ENCODE data around the gene DRAM1.

Gene DRAM1

DNA sequence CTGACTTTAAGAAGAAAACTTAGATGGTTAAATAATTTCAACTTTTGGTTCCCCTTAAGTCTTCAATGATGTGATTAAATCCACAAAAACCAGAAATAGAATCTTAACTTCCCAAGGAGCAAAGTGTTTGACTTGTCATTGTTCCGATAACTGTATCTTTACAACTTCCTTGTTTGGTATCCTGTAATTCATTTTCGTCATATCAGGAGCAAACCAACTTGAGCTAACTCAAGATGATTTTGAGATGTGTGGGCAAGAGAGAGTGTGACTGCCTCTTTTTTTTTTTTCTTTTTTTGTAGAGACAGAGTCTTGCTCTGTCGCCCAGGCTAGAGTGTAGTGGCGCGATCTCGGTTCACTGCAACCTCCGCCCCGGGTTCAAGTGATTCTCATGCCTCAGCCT is 25.3 kb downstream of the DRAM1 start:
- no peak overlapping the region for H2BK5ac ChIP-seq (ENCODE audit: low read depth, low read length, poor library complexity, severe bottlenecking)
- H3K23ac ChIP-seq (ENCODE audit: low read length in 2 of 2): no peak overlapping the region
- H3K18ac ChIP-seq (ENCODE audit: low read depth in 1 of 2, low read length in 2 of 2): no peak overlapping the region
- H2AFZ ChIP-seq (ENCODE audit: low read depth, low read length): no peak overlapping the region
- H3K36me3 ChIP-seq (ENCODE audit: control insufficient read depth in 1 of 2, insufficient read depth in 2 of 2, low read depth in 1 of 2, low read length in 2 of 2): peaks cover 21 to 73% of the 10 kb centered on the region in 2 experiments
- 93% methylated on average over 7 of the region's 8 CpGs for WGBS
- no peak overlapping the region for H2BK12ac ChIP-seq (ENCODE audit: low read length in 2 of 2)
- no peaks in the 10 kb centered on the region for H3K9me3 ChIP-seq (ENCODE audit: control insufficient read depth, low read length)
- H3K4me1 ChIP-seq (ENCODE audit: control insufficient read depth, insufficient read depth, low read depth, low read length): no peaks in the 10 kb centered on the region
- H2AK5ac ChIP-seq (ENCODE audit: low read length, severe bottlenecking): no peak overlapping the region
- no peak overlapping the region for H3K4me3 ChIP-seq (ENCODE audit: insufficient read depth in 1 of 2, low read depth in 1 of 2, low read length in 2 of 2)
- no peak overlapping the region for H3K4me2 ChIP-seq (ENCODE audit: low read length, poor library complexity, severe bottlenecking)
- no peak overlapping the region for H4K8ac ChIP-seq (ENCODE audit: low read length)
- no peak overlapping the region for H3K14ac ChIP-seq (ENCODE audit: low read length in 2 of 2)
- no peak overlapping the region for H2BK120ac ChIP-seq (ENCODE audit: low read depth, low read length)
- H3K27ac ChIP-seq (ENCODE audit: low read length, poor library complexity, severe bottlenecking): no peak overlapping the region
- H3K79me1 ChIP-seq (replicated peaks; ENCODE audit: low read length, poor library complexity, severe bottlenecking): peaks cover 22% of the 10 kb centered on the region
- no peak overlapping the region for H3K9ac ChIP-seq (ENCODE audit: low read length)
- H3K27me3 ChIP-seq (ENCODE audit: control insufficient read depth in 1 of 2, insufficient read depth in 1 of 2, low read length in 2 of 2): no peaks in the 10 kb centered on the region
- no peak overlapping the region for H3K4ac ChIP-seq (ENCODE audit: low read depth in 1 of 2, low read length in 2 of 2)
- H4K91ac ChIP-seq (ENCODE audit: low read length): no peak overlapping the region
- no peak overlapping the region for H2BK15ac ChIP-seq (ENCODE audit: low read depth, poor library complexity, severe bottlenecking)
- no peak for DNase-seq

DNA sequence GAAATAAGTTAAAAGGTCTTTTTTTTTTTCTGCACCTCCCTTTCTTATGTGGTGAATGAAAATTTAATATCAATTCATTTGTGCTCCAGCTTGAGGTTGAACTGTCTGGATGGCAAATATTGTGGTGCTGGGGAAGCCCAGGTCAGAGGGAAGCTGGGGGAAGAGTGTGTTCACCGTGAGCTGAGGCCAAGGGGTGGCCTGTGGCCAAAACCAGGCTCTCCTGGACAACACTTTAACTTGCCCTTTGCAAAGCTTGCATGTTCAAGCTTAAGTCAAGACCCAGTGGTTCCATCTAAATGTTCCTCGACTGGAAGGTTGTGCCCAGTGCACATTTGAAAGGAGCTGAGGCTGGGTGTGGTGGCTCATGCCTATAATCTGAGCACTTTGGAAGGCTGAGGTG is 28.8 kb downstream of the DRAM1 start:
- H3K4me3 ChIP-seq (ENCODE audit: insufficient read depth in 1 of 2, low read depth in 1 of 2, low read length in 2 of 2): no peak overlapping the region
- H3K18ac ChIP-seq (ENCODE audit: low read depth in 1 of 2, low read length in 2 of 2): no peak overlapping the region

DNA sequence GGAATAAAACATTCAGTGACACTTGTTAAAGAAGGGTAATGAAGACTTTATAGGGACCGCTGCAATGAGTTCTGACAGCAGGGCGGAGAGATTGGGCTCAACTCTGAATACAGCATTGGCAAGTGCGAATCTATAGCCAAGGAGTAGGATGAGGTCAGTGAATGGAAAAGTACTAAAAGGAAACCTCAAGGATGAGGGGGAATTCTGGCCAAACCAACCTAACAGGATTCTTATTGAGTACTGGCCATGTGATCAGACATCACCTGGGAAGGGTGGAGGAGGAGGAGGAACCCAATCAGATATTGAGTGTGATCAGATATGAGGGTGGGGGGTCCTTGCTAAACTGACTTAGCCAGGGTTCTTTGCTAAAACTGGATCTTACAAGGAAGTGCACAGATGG is 31.0 kb downstream of the DRAM1 start:
- no peak overlapping the region for H2BK120ac ChIP-seq (ENCODE audit: low read depth, low read length)
- H3K9me3 ChIP-seq (ENCODE audit: control insufficient read depth, low read length): no peaks in the 10 kb centered on the region
- H3K23ac ChIP-seq (ENCODE audit: low read length in 2 of 2): no peak overlapping the region
- H3K4me1 ChIP-seq (ENCODE audit: control insufficient read depth, insufficient read depth, low read depth, low read length): no peaks in the 10 kb centered on the region
- no peaks in the 10 kb centered on the region for H3K27me3 ChIP-seq (ENCODE audit: control insufficient read depth in 1 of 2, insufficient read depth in 1 of 2, low read length in 2 of 2)
- no peak overlapping the region for H2BK15ac ChIP-seq (ENCODE audit: low read depth, poor library complexity, severe bottlenecking)
- peaks cover 22% of the 10 kb centered on the region for H3K79me1 ChIP-seq (replicated peaks; ENCODE audit: low read length, poor library complexity, severe bottlenecking)
- H3K4ac ChIP-seq (ENCODE audit: low read depth in 1 of 2, low read length in 2 of 2): no peak overlapping the region
- WGBS: 97% methylated on average over 3 of the region's 3 CpGs
- no peak overlapping the region for H3K27ac ChIP-seq (ENCODE audit: low read length, poor library complexity, severe bottlenecking)
- no peak overlapping the region for H3K9ac ChIP-seq (ENCODE audit: low read length)
- no peak overlapping the region for H2BK12ac ChIP-seq (ENCODE audit: low read length in 2 of 2)
- no peak overlapping the region for H3K4me2 ChIP-seq (ENCODE audit: low read length, poor library complexity, severe bottlenecking)
- H2BK5ac ChIP-seq (ENCODE audit: low read depth, low read length, poor library complexity, severe bottlenecking): no peak overlapping the region
- peaks cover 24 to 41% of the 10 kb centered on the region in 2 experiments for H3K36me3 ChIP-seq (ENCODE audit: control insufficient read depth in 1 of 2, insufficient read depth in 2 of 2, low read depth in 1 of 2, low read length in 2 of 2)
- no peak overlapping the region for H4K91ac ChIP-seq (ENCODE audit: low read length)
- no peak overlapping the region for H3K18ac ChIP-seq (ENCODE audit: low read depth in 1 of 2, low read length in 2 of 2)
- no peak overlapping the region for H2AK5ac ChIP-seq (ENCODE audit: low read length, severe bottlenecking)
- H3K14ac ChIP-seq (ENCODE audit: low read length in 2 of 2): no peak overlapping the region
- H4K8ac ChIP-seq (ENCODE audit: low read length): no peak overlapping the region
- DNase-seq: no peak
- no peak overlapping the region for H2AFZ ChIP-seq (ENCODE audit: low read depth, low read length)
- H3K4me3 ChIP-seq (ENCODE audit: insufficient read depth in 1 of 2, low read depth in 1 of 2, low read length in 2 of 2): no peak overlapping the region

More for the DNA sequence above, 28.8 kb downstream of the DRAM1 start:
- H3K4me2 ChIP-seq (ENCODE audit: low read length, poor library complexity, severe bottlenecking): no peak overlapping the region
- no peak overlapping the region for H2BK12ac ChIP-seq (ENCODE audit: low read length in 2 of 2)
- H2BK15ac ChIP-seq (ENCODE audit: low read depth, poor library complexity, severe bottlenecking): no peak overlapping the region
- no peak overlapping the region for H3K27ac ChIP-seq (ENCODE audit: low read length, poor library complexity, severe bottlenecking)
- H3K23ac ChIP-seq (ENCODE audit: low read length in 2 of 2): no peak overlapping the region
- no peak overlapping the region for H4K91ac ChIP-seq (ENCODE audit: low read length)
- no peak overlapping the region for H4K8ac ChIP-seq (ENCODE audit: low read length)
- H2BK120ac ChIP-seq (ENCODE audit: low read depth, low read length): no peak overlapping the region
- no peak overlapping the region for H3K4ac ChIP-seq (ENCODE audit: low read depth in 1 of 2, low read length in 2 of 2)
- no peak for DNase-seq
- 100% methylated on average over 2 of the region's 2 CpGs for WGBS
- H3K27me3 ChIP-seq (ENCODE audit: control insufficient read depth in 1 of 2, insufficient read depth in 1 of 2, low read length in 2 of 2): no peaks in the 10 kb centered on the region
- no peak overlapping the region for H3K9ac ChIP-seq (ENCODE audit: low read length)
- no peak overlapping the region for H2AFZ ChIP-seq (ENCODE audit: low read depth, low read length)
- peaks cover 28 to 58% of the 10 kb centered on the region in 2 experiments for H3K36me3 ChIP-seq (ENCODE audit: control insufficient read depth in 1 of 2, insufficient read depth in 2 of 2, low read depth in 1 of 2, low read length in 2 of 2)
- H3K14ac ChIP-seq (ENCODE audit: low read length in 2 of 2): no peak overlapping the region
- no peaks in the 10 kb centered on the region for H3K9me3 ChIP-seq (ENCODE audit: control insufficient read depth, low read length)
- no peak overlapping the region for H2BK5ac ChIP-seq (ENCODE audit: low read depth, low read length, poor library complexity, severe bottlenecking)
- peaks cover 22% of the 10 kb centered on the region for H3K79me1 ChIP-seq (replicated peaks; ENCODE audit: low read length, poor library complexity, severe bottlenecking)
- no peaks in the 10 kb centered on the region for H3K4me1 ChIP-seq (ENCODE audit: control insufficient read depth, insufficient read depth, low read depth, low read length)
- no peak overlapping the region for H2AK5ac ChIP-seq (ENCODE audit: low read length, severe bottlenecking)

DNA sequence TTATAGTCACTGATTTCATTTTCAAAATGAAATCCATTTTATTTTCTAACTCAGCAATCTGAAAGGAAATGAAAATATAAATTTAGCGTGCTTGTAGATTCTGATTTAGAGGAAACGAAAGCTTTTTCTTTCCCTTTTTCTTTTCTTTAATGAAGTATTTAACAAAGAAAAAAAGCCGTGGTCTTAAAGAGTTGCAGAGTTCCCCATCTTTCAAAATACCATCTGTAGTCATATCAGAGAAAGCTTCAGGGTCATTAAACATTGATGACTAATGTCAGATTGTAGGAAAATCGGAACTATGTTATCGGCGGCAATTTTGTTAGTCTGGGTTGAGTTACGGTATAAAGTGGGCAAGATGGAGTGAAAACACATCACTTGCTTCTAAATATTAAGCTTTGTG is 32.3 kb downstream of the DRAM1 start:
- Histone ChIP-seq H2BK5ac (ENCODE audit: low read depth, low read length, poor library complexity, severe bottlenecking) (no peak overlapping the region), H4K91ac (ENCODE audit: low read length) (no peak overlapping the region), H3K4me3 (ENCODE audit: insufficient read depth in 1 of 2, low read depth in 1 of 2, low read length in 2 of 2) (no peak overlapping the region), H2BK120ac (ENCODE audit: low read depth, low read length) (no peak overlapping the region), H3K23ac (ENCODE audit: low read length in 2 of 2) (no peak overlapping the region), H3K9me3 (ENCODE audit: control insufficient read depth, low read length) (no peaks in the 10 kb centered on the region), H3K27ac (ENCODE audit: low read length, poor library complexity, severe bottlenecking) (no peak overlapping the region), H2BK15ac (ENCODE audit: low read depth, poor library complexity, severe bottlenecking) (no peak overlapping the region), H2AFZ (ENCODE audit: low read depth, low read length) (no peak overlapping the region), H3K4ac (ENCODE audit: low read depth in 1 of 2, low read length in 2 of 2) (no peak overlapping the region), H2AK5ac (ENCODE audit: low read length, severe bottlenecking) (no peak overlapping the region), H3K36me3 (ENCODE audit: control insufficient read depth in 1 of 2, insufficient read depth in 2 of 2, low read depth in 1 of 2, low read length in 2 of 2) (peaks cover 24 to 41% of the 10 kb centered on the region in 2 experiments), H3K27me3 (ENCODE audit: control insufficient read depth in 1 of 2, insufficient read depth in 1 of 2, low read length in 2 of 2) (no peaks in the 10 kb centered on the region), H3K14ac (ENCODE audit: low read length in 2 of 2) (no peak overlapping the region), H3K4me2 (ENCODE audit: low read length, poor library complexity, severe bottlenecking) (no peak overlapping the region), H2BK12ac (ENCODE audit: low read length in 2 of 2) (no peak overlapping the region), H3K79me1 (replicated peaks; ENCODE audit: low read length, poor library complexity, severe bottlenecking) (peaks cover 22% of the 10 kb centered on the region), H3K9ac (ENCODE audit: low read length) (no peak overlapping the region), H3K4me1 (ENCODE audit: control insufficient read depth, insufficient read depth, low read depth, low read length) (no peaks in the 10 kb centered on the region), H4K8ac (ENCODE audit: low read length) (no peak overlapping the region), H3K18ac (ENCODE audit: low read depth in 1 of 2, low read length in 2 of 2) (no peak overlapping the region)
- DNase-seq: no peak
- 100% methylated on average over 3 of the region's 7 CpGs for WGBS

Measured in mesenchymal stem cell (in vitro differentiated cells and primary cell).